ENCODE data around the gene IFITM10.
A peak's percentile ranks its signal among the peaks of the same experiment; 100 is the strongest.

IFITM10 gene

GRCh38 chr11:1706634-1707400, 43.6 kb downstream of the IFITM10 start:
- FAIRE-seq = no peak

- FAIRE-seq = peak; percentile 46
These were observed 45.0 kb downstream of the IFITM10 start for GRCh38 chr11:1705126-1706052.

GRCh38 chr11:1703146-1703545, 47.2 kb downstream of the IFITM10 start:
- no peak for FAIRE-seq

GRCh38 chr11:1702506-1702905, 47.9 kb downstream of the IFITM10 start:
- no peak for FAIRE-seq

- no peak for FAIRE-seq
These were observed 49.1 kb downstream of the IFITM10 start for GRCh38 chr11:1701091-1701807.

- FAIRE-seq = no peak
These were observed 50.6 kb downstream of the IFITM10 start for GRCh38 chr11:1699771-1700170.

GRCh38 chr11:1696608-1697570, 53.5 kb downstream of the IFITM10 start, which contains the start of gene KRTAP5-6:
Gene KRTAP5-6, plus strand, starts transcription at chr11:1697195. Its CDS starts 51 bp downstream, at chr11:1697246.
- no peak for FAIRE-seq

- FAIRE-seq = no peak
These were observed 54.8 kb downstream of the IFITM10 start for GRCh38 chr11:1695548-1696108.

- FAIRE-seq = no peak
These were observed 55.4 kb downstream of the IFITM10 start for GRCh38 chr11:1694846-1695547.

GRCh38 chr11:1694064-1694845, 56.1 kb downstream of the IFITM10 start:
- no peak for FAIRE-seq

GRCh38 chr11:1693327-1694063, 56.9 kb downstream of the IFITM10 start:
- FAIRE-seq = no peak

GRCh38 chr11:1692708-1693326, 57.6 kb downstream of the IFITM10 start:
- FAIRE-seq = no peak

GRCh38 chr11:1691878-1692707, 58.3 kb downstream of the IFITM10 start:
- FAIRE-seq = no peak

- no peak for FAIRE-seq
These were observed 59.1 kb downstream of the IFITM10 start for GRCh38 chr11:1691026-1691877.

GRCh38 chr11:1690167-1691025, 60.0 kb downstream of the IFITM10 start:
- no peak for FAIRE-seq

Data from A204.1 (cell line).